Loucy (cell line): ENCODE results near the gene MARCOL.

ENCODE experiments used
- H2AFZ ChIP-seq: fragments of 200-600 bp; sonication (generic); 2 replicates; pipeline ENCODE4 v1.6.0; 2016; ENCODE audit warnings: antibody characterized with exemption, mild to moderate bottlenecking, low read length, moderate library complexity
- H3F3A ChIP-seq: fragments of 200-600 bp; 2 replicates; pipeline ENCODE4 v1.6.0; 2016; ENCODE audit warnings: antibody characterized with exemption, low read depth, mild to moderate bottlenecking
- H3K27me3 ChIP-seq: fragments of 200-600 bp; sonication (generic); 2 replicates; pipeline ENCODE4 v1.6.1; 2014; ENCODE audit warnings: low read length, mild to moderate bottlenecking; ENCODE audit not compliant: insufficient read depth, poor library complexity, severe bottlenecking
- H3K36me3 ChIP-seq: fragments of 200-600 bp; sonication (generic); 2 replicates; pipeline ENCODE4 v1.6.1; 2016; ENCODE audit warnings: low read length; ENCODE audit not compliant: insufficient read depth
- H3K4me1 ChIP-seq: fragments of 200-600 bp; sonication (generic); 2 replicates; pipeline ENCODE4 v1.5.1; 2014; ENCODE audit warnings: low read length, mild to moderate bottlenecking; ENCODE audit not compliant: insufficient read depth, poor library complexity, severe bottlenecking
- H3K4me2 ChIP-seq: fragments of 200-600 bp; sonication (generic); 2 replicates; pipeline ENCODE4 v1.6.0; 2014; ENCODE audit warnings: antibody characterized with exemption, low read length, low read depth, mild to moderate bottlenecking; ENCODE audit not compliant: poor library complexity, severe bottlenecking
- H3K4me3 ChIP-seq: fragments of 200-600 bp; sonication (generic); 2 replicates; pipeline ENCODE4 v1.5.1; 2014; ENCODE audit warnings: low read length, mild to moderate bottlenecking, mixed read lengths; ENCODE audit not compliant: poor library complexity, severe bottlenecking
- H3K79me2 ChIP-seq: fragments of 200-600 bp; sonication (generic); 2 replicates; pipeline ENCODE4 v1.6.1; 2014; ENCODE audit warnings: low read length; ENCODE audit not compliant: insufficient read depth
- H3K9ac ChIP-seq: fragments of 200-600 bp; sonication (generic); 2 replicates; pipeline ENCODE4 v1.6.0; 2014; ENCODE audit warnings: mild to moderate bottlenecking, low read depth, low read length, moderate library complexity; ENCODE audit not compliant: poor library complexity, severe bottlenecking
- H3K9me2 ChIP-seq: fragments of 200-600 bp; sonication (generic); replicated peaks from 2 replicates; pipeline ENCODE4 v1.6.1; 2016; ENCODE audit warnings: low read depth, low read length, mixed read lengths
- H3K9me3 ChIP-seq: fragments of 200-600 bp; sonication (generic); 2 replicates; pipeline ENCODE4 v1.6.1; 2014; ENCODE audit warnings: mild to moderate bottlenecking, antibody characterized with exemption, low read length, low read depth; ENCODE audit not compliant: insufficient read depth
- H4K20me1 ChIP-seq: fragments of 200-600 bp; sonication (generic); 2 replicates; pipeline ENCODE4 v1.6.0; 2014; ENCODE audit warnings: antibody characterized with exemption, low read length, mild to moderate bottlenecking; ENCODE audit not compliant: insufficient read depth, poor library complexity, severe bottlenecking
- CTCF ChIP-seq: fragments of 200-600 bp; sonication (generic); conservative IDR thresholded peaks from 2 replicates; pipeline ENCODE4 v1.5.1; 2014; ENCODE audit warnings: mild to moderate bottlenecking, antibody characterized with exemption, low read length
- EZH2phosphoT487 ChIP-seq: fragments of 200-600 bp; IDR thresholded peaks from 2 replicates; pipeline ENCODE4 v1.6.1; 2018; ENCODE audit warnings: antibody characterized with exemption, mild to moderate bottlenecking, moderate library complexity, borderline replicate concordance

MARCOL gene

DNA sequence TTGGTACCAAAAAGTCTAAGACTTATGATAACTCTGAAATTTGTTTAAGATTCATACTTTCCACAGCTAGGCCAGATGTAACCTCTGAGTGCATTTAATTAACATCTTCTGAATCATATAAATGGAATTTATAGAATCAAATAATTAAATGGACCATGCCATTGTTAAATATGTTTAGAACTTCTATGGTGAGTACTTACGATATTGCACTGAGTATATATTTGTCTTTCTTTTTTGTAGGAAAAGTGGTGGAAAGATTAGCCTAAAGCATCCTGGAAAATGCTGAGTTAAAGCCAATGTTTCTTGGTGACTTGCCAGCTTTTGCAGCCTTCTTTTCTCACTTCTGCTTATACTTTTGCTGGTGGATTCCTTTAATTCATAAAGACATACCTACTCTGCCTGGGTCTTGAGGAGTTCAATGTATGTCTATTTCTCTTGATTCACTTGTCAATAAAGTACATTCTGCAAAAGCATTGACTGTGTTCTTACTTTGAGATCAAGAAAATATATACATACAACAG lies 23.6 kb upstream of the MARCOL start:
- Histone ChIP-seq H3K4me3 (no peak overlapping the region), H3K4me1 (no peaks in the 10 kb centered on the region), H3K36me3 (no peaks in the 10 kb centered on the region), H3K9me3 (no peaks in the 10 kb centered on the region), H4K20me1 (no peaks in the 10 kb centered on the region), H3K27me3 (no peaks in the 10 kb centered on the region), H3K9ac (no peak overlapping the region), H3K9me2 (0 out of 2 replicates have a peak, but pooled peaks cover 3% of the 10 kb centered on the region), H2AFZ (no peak overlapping the region), H3F3A (no peaks in the 10 kb centered on the region), H3K79me2 (no peaks in the 10 kb centered on the region), H3K4me2 (no peak overlapping the region)
- TF ChIP-seq EZH2phosphoT487, result no peak
- TF ChIP-seq CTCF, result no peak

DNA sequence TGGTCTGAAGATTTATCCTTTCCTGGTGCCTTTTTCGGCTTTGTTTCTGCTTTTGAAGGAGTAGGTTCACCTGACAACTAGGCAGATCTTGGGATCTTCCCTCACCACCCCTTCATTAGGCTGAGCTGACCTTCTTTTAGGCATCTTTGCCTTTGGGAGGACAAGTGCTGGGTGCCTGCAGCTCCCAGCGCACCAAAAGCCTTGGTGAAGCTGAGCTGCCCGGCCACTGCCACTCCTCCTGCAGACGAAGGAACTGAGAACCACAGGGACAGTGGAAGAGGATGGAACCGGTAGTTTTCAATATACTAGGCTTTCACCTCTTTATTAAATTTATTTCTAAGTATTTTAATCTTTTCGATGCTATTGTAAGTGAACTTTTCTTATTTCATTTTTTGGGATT lies 16.8 kb upstream of the MARCOL start:
- H3F3A ChIP-seq, result no peaks in the 10 kb centered on the region
- no peaks in the 10 kb centered on the region; the same call in 1 of the 2 replicates for H3K9me3 ChIP-seq
- no peaks in the 10 kb centered on the region for H3K4me1 ChIP-seq
- 0 out of 2 replicates have a peak, but pooled peaks cover 8% of the 10 kb centered on the region for H3K9me2 ChIP-seq
- no peak overlapping the region for H3K4me2 ChIP-seq
- no peaks in the 10 kb centered on the region for H3K36me3 ChIP-seq
- TF ChIP-seq EZH2phosphoT487 (no peak), CTCF (no peak)
- H2AFZ ChIP-seq, result no peak overlapping the region
- no peaks in the 10 kb centered on the region for H3K27me3 ChIP-seq
- H3K79me2 ChIP-seq, result no peaks in the 10 kb centered on the region
- no peak overlapping the region for H3K4me3 ChIP-seq
- H3K9ac ChIP-seq, result no peak overlapping the region
- no peaks in the 10 kb centered on the region for H4K20me1 ChIP-seq

DNA sequence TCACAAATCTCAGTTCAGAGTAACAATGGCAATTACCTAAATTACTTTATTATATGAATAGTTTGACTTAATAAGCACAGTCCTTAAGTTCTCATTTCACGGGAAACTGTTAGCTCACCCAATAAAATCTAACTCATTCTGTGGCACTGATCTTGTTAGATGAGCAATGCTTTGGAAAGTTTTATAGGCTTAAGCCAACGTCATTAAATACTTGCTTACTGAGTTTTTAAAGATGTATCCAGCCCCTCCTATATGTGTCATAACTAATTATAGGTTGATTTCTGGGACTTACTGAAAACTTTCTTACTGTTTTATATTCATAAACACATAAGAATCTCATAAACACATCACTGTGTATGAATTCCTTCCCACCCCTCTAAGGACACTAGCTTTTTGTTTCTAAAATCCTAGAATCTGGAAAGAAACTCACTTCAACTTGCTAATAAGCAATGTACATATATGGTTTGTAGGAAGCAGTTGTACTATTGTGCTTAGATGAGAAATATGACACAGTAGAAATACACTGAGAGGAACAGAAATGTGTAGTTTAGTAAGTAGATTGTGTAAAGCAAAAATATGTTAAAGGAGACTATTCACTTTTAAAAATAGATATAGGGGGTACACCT lies 14.1 kb upstream of the MARCOL start:
- Histone ChIP-seq H3K9me3 (no peaks in the 10 kb centered on the region; the same call in 1 of the 2 replicates), H2AFZ (no peak overlapping the region), H3K27me3 (no peaks in the 10 kb centered on the region), H3K36me3 (no peaks in the 10 kb centered on the region), H3K79me2 (no peaks in the 10 kb centered on the region), H4K20me1 (no peaks in the 10 kb centered on the region), H3K4me2 (no peak overlapping the region), H3F3A (no peaks in the 10 kb centered on the region), H3K9ac (no peak overlapping the region), H3K4me1 (no peaks in the 10 kb centered on the region), H3K9me2 (0 out of 2 replicates have a peak, but pooled peaks cover 8% of the 10 kb centered on the region), H3K4me3 (no peak overlapping the region)
- TF ChIP-seq EZH2phosphoT487 (no peak), CTCF (no peak)
